GM12878 (cell line): ENCODE measurements around the gene ARCN1. TPM values are rescaled to one million over a fixed set of nuclear protein-coding genes. Genes with fewer than 3 reads are reported as not detected.

Source experiments
- ATAC-seq: fragments of 200-7000 bp; cut with Tn5 transposase; 3 replicates; pipeline ENCODE4 v1.9.1; 2020; ENCODE audit warnings: mild to moderate bottlenecking, moderate library complexity
- BruUV-seq: library from RNA; stranded (reverse); fragments of 400-500 nt; replicated peaks from 2 replicates; lab custom pipeline; 2021; lab: Mats Ljungman, UMichigan
- CTCF ChIA-PET: fragments of 300-600 bp; sonication (Branson Sonifier 250); formaldehyde crosslinking; extraction: SDS; loops from one replicate; lab custom pipeline; 2021; ENCODE audit warnings: inconsistent platforms; lab: Yijun Ruan, JAX
- POLR2A ChIA-PET: fragments of 350-600 bp; formaldehyde crosslinking; extraction: SDS; loops from one replicate; lab custom pipeline; 2021; ENCODE audit warnings: inconsistent platforms; lab: Charles Lee
- RAD21 ChIA-PET: fragments of 300-600 bp; sonication (Branson Sonifier 250); formaldehyde crosslinking; loops from one replicate; lab custom pipeline; 2023; ENCODE audit warnings: antibody characterized with exemption; ENCODE audit not compliant: unreplicated experiment; lab: Charles Lee
- SMC1A ChIA-PET: fragments of 300-600 bp; sonication (Branson Sonifier 250); formaldehyde crosslinking; loops from one replicate; lab custom pipeline; 2023; ENCODE audit not compliant: unreplicated experiment, uncharacterized antibody; lab: Charles Lee
- DNase-seq: peaks from one replicate; pipeline ENCODE4 v3.0.0-alpha.2; 2011; ENCODE audit warnings: low read depth, low spot score
- FAIRE-seq: peaks from 3 replicates; lab custom pipeline; 2011; peaks lifted over from hg19 to GRCh38; lab: Jason Lieb, UNC
- H2AFZ ChIP-seq: 2 replicates; pipeline ENCODE4 v1.6.0; 2011; ENCODE audit warnings: low read depth, low read length, control low read depth; ENCODE audit not compliant: control insufficient read depth
- H3K27ac ChIP-seq: 2 replicates; pipeline ENCODE4 v1.5.1; 2011; ENCODE audit warnings: control low read depth; ENCODE audit not compliant: control insufficient read depth, insufficient read depth
- H3K27me3 ChIP-seq, 2 experiments: replicated peaks in 1 of 2; 2 replicates each; pipeline versions ENCODE4 v1.6.0 to v1.6.1; 2011; ENCODE audit warnings: low read length in 1 of 2; ENCODE audit not compliant: control insufficient read depth in 2 of 2, insufficient read depth in 2 of 2
- H3K36me3 ChIP-seq, 2 experiments: 2 replicates each; pipeline ENCODE4 v1.5.1; 2011; ENCODE audit warnings: low read length in 1 of 2; ENCODE audit not compliant: control insufficient read depth in 2 of 2, insufficient read depth in 2 of 2
- H3K4me1 ChIP-seq: 2 replicates; pipeline ENCODE4 v1.6.1; 2011; ENCODE audit warnings: mild to moderate bottlenecking, low read length, moderate library complexity, mixed read lengths; ENCODE audit not compliant: control insufficient read depth, insufficient read depth
- H3K4me2 ChIP-seq: 2 replicates; pipeline ENCODE4 v1.6.0; 2011; ENCODE audit warnings: control low read depth; ENCODE audit not compliant: control insufficient read depth, insufficient read depth
- H3K4me3 ChIP-seq: fragments of 200-600 bp; sonication (generic); 2 replicates; pipeline ENCODE4 v1.5.1; 2016
- H3K79me2 ChIP-seq: 2 replicates; pipeline ENCODE4 v1.6.0; 2011; ENCODE audit warnings: low read length; ENCODE audit not compliant: control insufficient read depth, insufficient read depth
- H3K9ac ChIP-seq: 2 replicates; pipeline ENCODE4 v1.8.0; 2011; ENCODE audit warnings: low read length, control low read depth, mixed read lengths; ENCODE audit not compliant: control insufficient read depth, insufficient read depth
- H3K9me3 ChIP-seq: replicated peaks from 3 replicates; pipeline ENCODE4 v1.5.1; 2011; ENCODE audit warnings: mild to moderate bottlenecking, low read length; ENCODE audit not compliant: control insufficient read depth, insufficient read depth
- H4K20me1 ChIP-seq: 2 replicates; pipeline ENCODE4 v1.6.0; 2011; ENCODE audit not compliant: control insufficient read depth, insufficient read depth
- CBX3 ChIP-seq: fragments of 200-600 bp; sonication (generic); IDR thresholded peaks from 2 replicates; pipeline ENCODE4 v1.6.1; 2016; ENCODE audit warnings: low read depth, borderline replicate concordance
- CHD1 ChIP-seq: IDR thresholded peaks from 2 replicates; pipeline ENCODE4 v1.6.1; 2012; ENCODE audit warnings: low read depth, low read length, improper control_type of control experiment
- FOS ChIP-seq: IDR thresholded peaks from 3 replicates; pipeline ENCODE4 v1.6.1; 2011; ENCODE audit warnings: borderline replicate concordance; ENCODE audit not compliant: insufficient read length; ENCODE audit errors: extremely low read depth
- FOXK2 ChIP-seq: fragments of 450-650 bp; IDR thresholded peaks from 2 replicates; pipeline ENCODE4 v1.6.1; 2017; ENCODE audit warnings: mild to moderate bottlenecking, moderate library complexity
- FOXM1 ChIP-seq: IDR thresholded peaks from 2 replicates; pipeline ENCODE4 v1.6.1; 2012; ENCODE audit warnings: low read depth, mild to moderate bottlenecking, inconsistent platforms, low read length, moderate library complexity
- GABPA ChIP-seq: IDR thresholded peaks from 2 replicates; pipeline ENCODE4 v1.6.1; 2014; ENCODE audit warnings: antibody characterized with exemption, low read depth, mild to moderate bottlenecking, inconsistent platforms
- KLF5 ChIP-seq: fragments of 450-650 bp; IDR thresholded peaks from 2 replicates; pipeline ENCODE4 v1.6.1; 2014; ENCODE audit warnings: mild to moderate bottlenecking; ENCODE audit not compliant: partially characterized antibody
- PML ChIP-seq: IDR thresholded peaks from 2 replicates; pipeline ENCODE4 v1.6.1; 2012; ENCODE audit warnings: low read length, inconsistent platforms
- RB1 ChIP-seq: fragments of 450-650 bp; formaldehyde crosslinking; IDR thresholded peaks from 2 replicates; pipeline ENCODE4 v1.6.1; 2017; ENCODE audit warnings: mild to moderate bottlenecking, borderline replicate concordance
- SMARCA5 ChIP-seq: fragments of 450-650 bp; IDR thresholded peaks from 2 replicates; pipeline ENCODE4 v1.6.1; 2017; ENCODE audit warnings: mild to moderate bottlenecking
- YBX1 ChIP-seq: fragments of 450-650 bp; IDR thresholded peaks from 2 replicates; pipeline ENCODE4 v1.6.1; 2016; ENCODE audit warnings: antibody characterized with exemption
- ZNF24 ChIP-seq: fragments of 450-650 bp; IDR thresholded peaks from 2 replicates; pipeline ENCODE4 v1.6.1; 2017; ENCODE audit warnings: antibody characterized with exemption, mild to moderate bottlenecking
- ZSCAN29 ChIP-seq: fragments of 450-650 bp; IDR thresholded peaks from 2 replicates; pipeline ENCODE4 v1.6.1; 2017; ENCODE audit warnings: mild to moderate bottlenecking, moderate library complexity
- WGBS: methylation state at CpG from one replicate; pipeline ENCODE4 v1.1.6; 2016; ENCODE audit warnings: low lambda C conversion rate; ENCODE audit not compliant: insufficient replicate concordance, insufficient coverage; ENCODE audit errors: missing lambda C conversion rate; 5-methylcytosine and 5-hydroxymethylcytosine counted together
- in situ Hi-C: fragments of 300-500 bp; cut with MboI; formaldehyde crosslinking; loops from 9 replicates; pipeline ENCODE4 v1.14.3; 2018; ENCODE audit warnings: mixed read lengths
- intact Hi-C: fragments of 100-400 bp; cut with micrococcal nuclease; formaldehyde crosslinking; loops from one replicate; pipeline ENCODE4 v1.14.2; 2022; ENCODE audit not compliant: unreplicated experiment
- polyA plus RNA-seq, 11 experiments: library from polyadenylated mRNA; depleted of rRNA in 4 of 11; unstranded in 6 of 11; stranded (reverse) in 5 of 11; fragments of >200 nt; fragmentation: Nextera tagmentation in 4 of 11; fragmentation: Illumina TruSeq in 1 of 11; extraction: Ambion mirVana in 4 of 11; extraction: Trizol in 1 of 11; gene quantifications; 1 replicate in 1 of 11; 2 replicates in 10 of 11; pipeline versions ENCODE4 v1.2.1 to v1.2.3, GENCODE V29; 2011 to 2016; ENCODE audit warnings: inconsistent platforms in 2 of 11, missing spikeins in 2 of 11, low read depth in 1 of 11
- total RNA-seq, 4 experiments: library from RNA; depleted of rRNA in 3 of 4; stranded (reverse); fragments of >200 nt in 3 of 4; fragmentation: Illumina TruSeq in 1 of 4; extraction: Trizol in 1 of 4; gene quantifications; 2 replicates each; pipeline versions ENCODE4 v1.2.1 to v1.2.3, GENCODE V29; 2013 to 2021
- TF ChIP-seq, protein P1 (sequence below): IDR thresholded peaks from 2 replicates; pipeline ENCODE4 v1.6.1; 2012; ENCODE audit warnings: low read depth, low read length, improper control_type of control experiment
- TF ChIP-seq, protein P2 (sequence below): fragments of 450-650 bp; IDR thresholded peaks from 2 replicates; pipeline ENCODE4 v1.6.1; 2017; ENCODE audit warnings: antibody characterized with exemption, mild to moderate bottlenecking, moderate library complexity
- TF ChIP-seq, protein P3 (sequence below): fragments of 150-350 bp; IDR thresholded peaks from 2 replicates; pipeline ENCODE4 v1.6.1; 2014; ENCODE audit warnings: mild to moderate bottlenecking, low read depth, low read length
- TF ChIP-seq, protein P4 (sequence below): IDR thresholded peaks from 2 replicates; pipeline ENCODE4 v1.6.1; 2011; ENCODE audit warnings: low read depth, mild to moderate bottlenecking, low read length, moderate library complexity, borderline replicate concordance; ENCODE audit errors: extremely low read depth

ARCN1 gene
- total and polyA plus RNA-seq, 10 of the 15 experiments (the other 5 are each of a cell fraction or from before 2014, with no cell fraction given), result 33.3 to 172 (median 106) TPM

DNA sequence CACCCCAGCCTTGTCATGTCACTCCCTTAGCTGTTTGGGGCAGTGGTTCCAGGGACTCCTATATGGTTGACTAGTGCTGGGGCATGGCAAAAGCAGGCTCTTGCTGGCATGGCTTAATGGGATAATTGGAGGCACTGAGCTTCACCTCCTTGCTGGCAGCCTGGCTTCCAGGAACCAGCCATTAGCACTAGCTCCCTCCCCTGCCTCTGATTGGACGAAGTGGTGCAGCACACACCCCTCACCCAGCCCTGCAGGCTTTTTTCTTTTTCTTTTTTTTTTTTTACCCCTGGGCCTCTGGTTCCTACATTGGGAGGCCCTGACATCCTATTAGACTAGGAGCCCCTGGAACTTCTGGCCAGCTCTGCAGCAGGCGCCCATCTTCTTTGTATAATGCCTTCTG is 53.8 kb downstream of the ARCN1 start:
- SMC1A ChIA-PET, result interaction anchor here (0.6 kb wide), 1 partner anchor 325 kb away, joined by 3 read pairs; no protein-coding TSS in a partner anchor
- Histone ChIP-seq H4K20me1 (no peaks in the 10 kb centered on the region), H3K79me2 (no peaks in the 10 kb centered on the region), H3K4me2 (no peak overlapping the region), H3K4me1 (no peaks in the 10 kb centered on the region), H3K4me3 (no peak overlapping the region), H3K9ac (no peak overlapping the region), H3K36me3 (no peaks in the 10 kb centered on the region), H2AFZ (no peak overlapping the region), H3K27ac (no peak overlapping the region), H3K27me3 (peaks cover 2 to 5% of the 10 kb centered on the region in 2 experiments), H3K9me3 (no peaks in the 10 kb centered on the region)
- intact Hi-C loops (no loop called here), in situ Hi-C loops (no loop called here)
- FAIRE-seq (no peak), ATAC-seq (no peak), DNase-seq (no peak)
- no peak for TF ChIP-seq YBX1
- TF ChIP-seq KLF5, result no peak
- TF ChIP-seq SMARCA5, result no peak
- TF ChIP-seq CHD1, result no peak
- TF ChIP-seq FOXM1, result no peak
- no peak for TF ChIP-seq GABPA
- no peak for TF ChIP-seq ZNF24
- TF ChIP-seq, protein P1, sequence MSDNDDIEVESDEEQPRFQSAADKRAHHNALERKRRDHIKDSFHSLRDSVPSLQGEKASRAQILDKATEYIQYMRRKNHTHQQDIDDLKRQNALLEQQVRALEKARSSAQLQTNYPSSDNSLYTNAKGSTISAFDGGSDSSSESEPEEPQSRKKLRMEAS, result no peak
- no peak for TF ChIP-seq FOXK2
- no peak for TF ChIP-seq PML
- TF ChIP-seq ZSCAN29, result no peak
- TF ChIP-seq, protein P2, sequence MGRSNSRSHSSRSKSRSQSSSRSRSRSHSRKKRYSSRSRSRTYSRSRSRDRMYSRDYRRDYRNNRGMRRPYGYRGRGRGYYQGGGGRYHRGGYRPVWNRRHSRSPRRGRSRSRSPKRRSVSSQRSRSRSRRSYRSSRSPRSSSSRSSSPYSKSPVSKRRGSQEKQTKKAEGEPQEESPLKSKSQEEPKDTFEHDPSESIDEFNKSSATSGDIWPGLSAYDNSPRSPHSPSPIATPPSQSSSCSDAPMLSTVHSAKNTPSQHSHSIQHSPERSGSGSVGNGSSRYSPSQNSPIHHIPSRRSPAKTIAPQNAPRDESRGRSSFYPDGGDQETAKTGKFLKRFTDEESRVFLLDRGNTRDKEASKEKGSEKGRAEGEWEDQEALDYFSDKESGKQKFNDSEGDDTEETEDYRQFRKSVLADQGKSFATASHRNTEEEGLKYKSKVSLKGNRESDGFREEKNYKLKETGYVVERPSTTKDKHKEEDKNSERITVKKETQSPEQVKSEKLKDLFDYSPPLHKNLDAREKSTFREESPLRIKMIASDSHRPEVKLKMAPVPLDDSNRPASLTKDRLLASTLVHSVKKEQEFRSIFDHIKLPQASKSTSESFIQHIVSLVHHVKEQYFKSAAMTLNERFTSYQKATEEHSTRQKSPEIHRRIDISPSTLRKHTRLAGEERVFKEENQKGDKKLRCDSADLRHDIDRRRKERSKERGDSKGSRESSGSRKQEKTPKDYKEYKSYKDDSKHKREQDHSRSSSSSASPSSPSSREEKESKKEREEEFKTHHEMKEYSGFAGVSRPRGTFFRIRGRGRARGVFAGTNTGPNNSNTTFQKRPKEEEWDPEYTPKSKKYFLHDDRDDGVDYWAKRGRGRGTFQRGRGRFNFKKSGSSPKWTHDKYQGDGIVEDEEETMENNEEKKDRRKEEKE, result no peak
- TF ChIP-seq, protein P3, sequence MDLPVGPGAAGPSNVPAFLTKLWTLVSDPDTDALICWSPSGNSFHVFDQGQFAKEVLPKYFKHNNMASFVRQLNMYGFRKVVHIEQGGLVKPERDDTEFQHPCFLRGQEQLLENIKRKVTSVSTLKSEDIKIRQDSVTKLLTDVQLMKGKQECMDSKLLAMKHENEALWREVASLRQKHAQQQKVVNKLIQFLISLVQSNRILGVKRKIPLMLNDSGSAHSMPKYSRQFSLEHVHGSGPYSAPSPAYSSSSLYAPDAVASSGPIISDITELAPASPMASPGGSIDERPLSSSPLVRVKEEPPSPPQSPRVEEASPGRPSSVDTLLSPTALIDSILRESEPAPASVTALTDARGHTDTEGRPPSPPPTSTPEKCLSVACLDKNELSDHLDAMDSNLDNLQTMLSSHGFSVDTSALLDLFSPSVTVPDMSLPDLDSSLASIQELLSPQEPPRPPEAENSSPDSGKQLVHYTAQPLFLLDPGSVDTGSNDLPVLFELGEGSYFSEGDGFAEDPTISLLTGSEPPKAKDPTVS, result no peak
- no peak for TF ChIP-seq RB1
- TF ChIP-seq CBX3, result no peak
- no peak for TF ChIP-seq FOS
- TF ChIP-seq, protein P4, sequence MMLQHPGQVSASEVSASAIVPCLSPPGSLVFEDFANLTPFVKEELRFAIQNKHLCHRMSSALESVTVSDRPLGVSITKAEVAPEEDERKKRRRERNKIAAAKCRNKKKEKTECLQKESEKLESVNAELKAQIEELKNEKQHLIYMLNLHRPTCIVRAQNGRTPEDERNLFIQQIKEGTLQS, result no peak
- POLR2A ChIA-PET, result interaction anchor here (0.7 kb wide), 1 partner anchor 53 kb away, joined by 3 read pairs; the partner anchor contains the start of gene TREH
- no TSS peak for BruUV-seq
- RAD21 ChIA-PET, result interaction anchor here (0.9 kb wide), 1 partner anchor 17 kb away, joined by 3 read pairs; no protein-coding TSS in a partner anchor
- CTCF ChIA-PET, result no interaction called here
- WGBS, result 8% methylated on average over 2 of the region's 2 CpGs
